NCI-H1436 treated with DMSO at 0.1 percent for 48 hours (cell line): ENCODE data around the gene TTBK1.

Experiments
- DNase-seq: peaks from one replicate; lab custom pipeline; 2025; lab: John Stamatoyannopoulos, UW

The TTBK1 gene

GRCh38 chr6:43223175-43223574 lies 20.1 kb upstream of the TTBK1 start:
- no peak for DNase-seq

- no peak for DNase-seq
Measured at GRCh38 chr6:43226192-43226851, 17.0 kb upstream of the TTBK1 start.

- DNase-seq = no peak
Measured at GRCh38 chr6:43228951-43229802, 14.1 kb upstream of the TTBK1 start, which contains the start of gene DNPH1. DNPH1 (minus strand) TSS chr6:43229481; CDS start chr6:43229456, 25 bp downstream.

- no peak for DNase-seq
Measured at GRCh38 chr6:43229803-43230620, 13.3 kb upstream of the TTBK1 start.

- no peak for DNase-seq
Measured at GRCh38 chr6:43231053-43231452, 12.2 kb upstream of the TTBK1 start.

DNA sequence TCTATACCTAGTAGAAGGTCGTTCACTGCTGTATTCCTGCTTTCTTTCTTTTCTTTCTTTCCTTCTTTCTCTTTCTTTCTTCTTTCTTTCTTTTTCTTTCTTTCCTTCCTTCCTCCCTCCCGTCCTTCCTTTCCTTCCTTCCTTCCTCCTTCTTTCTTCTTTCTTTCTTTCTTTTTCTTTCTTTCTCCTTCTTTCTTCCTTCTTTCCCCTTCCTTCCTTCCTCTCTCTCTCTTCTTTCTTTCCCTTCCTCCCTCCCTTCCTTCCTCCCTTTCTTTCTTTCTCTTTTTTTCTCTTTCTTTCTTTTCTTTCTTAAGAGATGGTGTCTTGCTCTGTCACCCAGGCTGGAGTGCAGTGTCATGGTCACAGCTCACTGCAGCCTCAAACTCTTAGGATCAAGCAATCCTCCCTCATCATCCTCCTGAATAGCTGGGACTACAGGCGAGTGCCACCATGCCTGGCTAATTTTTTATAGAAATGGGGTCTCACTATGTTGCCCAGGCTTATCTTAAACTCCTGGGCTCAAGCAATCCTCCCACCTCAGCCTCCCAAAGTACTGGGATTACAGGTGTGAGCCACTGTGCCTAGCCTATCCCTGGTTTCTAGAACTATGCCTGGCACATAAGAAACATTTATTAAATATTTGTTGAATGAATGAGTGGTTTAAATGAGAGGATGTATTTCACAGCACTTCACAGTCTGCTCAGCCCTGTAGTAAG lies 11.4 kb upstream of the TTBK1 start:
- DNase-seq = no peak

DNA sequence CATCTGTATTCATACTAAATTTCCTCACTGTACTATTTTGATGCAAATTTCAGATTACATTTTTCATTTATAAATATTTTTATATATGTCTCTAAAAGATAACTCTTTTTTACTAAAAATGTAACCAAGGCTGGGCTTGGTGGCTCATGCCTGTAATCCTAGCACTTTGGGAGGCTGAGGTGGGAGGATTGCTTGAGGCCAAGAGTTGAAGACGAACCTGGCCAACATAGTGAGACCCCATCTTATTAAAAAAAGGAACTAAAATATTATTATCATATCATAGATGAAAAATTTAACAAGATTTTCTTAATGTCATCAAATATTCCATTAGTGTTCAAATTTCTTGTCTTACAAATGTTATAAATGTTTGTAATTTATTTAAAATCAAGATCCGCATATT lies 7.4 kb upstream of the TTBK1 start:
- DNase-seq = no peak

GRCh38 chr6:43239054-43239453 lies 4.2 kb upstream of the TTBK1 start:
- no peak for DNase-seq

- DNase-seq = no peak
Measured at GRCh38 chr6:43240950-43241349, 2.3 kb upstream of the TTBK1 start.

GRCh38 chr6:43241446-43241845 lies 1.8 kb upstream of the TTBK1 start:
- no peak for DNase-seq

- DNase-seq = no peak
Measured at GRCh38 chr6:43243664-43244321, 512 bp downstream of the TTBK1 start.

- DNase-seq = no peak
Measured at GRCh38 chr6:43246301-43247113, 3.2 kb downstream of the TTBK1 start.

- peak; percentile 9 for DNase-seq
Measured at GRCh38 chr6:43247114-43247999, 4.1 kb downstream of the TTBK1 start.

GRCh38 chr6:43248101-43248500 lies 4.8 kb downstream of the TTBK1 start:
- DNase-seq = no peak

DNA sequence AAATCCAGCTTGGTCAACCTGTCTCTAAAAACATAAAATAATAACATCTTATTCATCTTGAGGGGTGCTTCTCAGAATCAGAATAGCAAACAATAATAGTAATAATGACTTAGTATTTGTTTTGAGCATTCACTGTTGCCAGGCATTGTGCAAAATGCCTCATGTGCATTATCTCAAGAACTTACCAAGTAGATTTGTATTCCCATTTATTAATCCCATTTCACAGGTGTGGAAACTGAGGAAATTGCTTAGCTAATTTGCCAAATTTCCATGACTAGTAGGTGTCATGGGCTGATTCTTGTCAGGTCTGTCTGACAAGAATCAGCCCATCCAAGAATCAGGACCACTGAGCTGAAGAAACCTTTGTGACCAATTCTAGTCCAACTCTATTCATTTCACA lies 5.5 kb downstream of the TTBK1 start:
- DNase-seq = no peak

DNA sequence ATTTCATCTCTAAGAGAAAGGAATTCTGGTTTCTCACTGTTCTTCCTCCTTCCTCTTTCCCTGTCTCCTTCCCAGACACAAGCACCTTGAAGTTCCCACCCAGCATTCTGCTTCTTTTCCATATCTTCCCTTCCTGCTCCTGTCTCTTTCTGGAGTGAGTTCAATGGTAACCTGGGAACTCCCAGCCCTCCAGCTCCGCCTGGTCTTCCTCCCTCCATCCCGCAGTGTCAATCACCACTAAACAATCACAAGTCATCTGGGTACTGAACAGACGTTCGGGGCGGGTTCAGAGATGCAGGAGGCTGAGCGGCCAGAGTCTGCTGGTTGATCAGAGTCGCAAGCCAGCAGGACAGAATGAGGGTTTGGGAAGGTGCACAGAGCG lies 7.7 kb downstream of the TTBK1 start:
- no peak for DNase-seq

DNA sequence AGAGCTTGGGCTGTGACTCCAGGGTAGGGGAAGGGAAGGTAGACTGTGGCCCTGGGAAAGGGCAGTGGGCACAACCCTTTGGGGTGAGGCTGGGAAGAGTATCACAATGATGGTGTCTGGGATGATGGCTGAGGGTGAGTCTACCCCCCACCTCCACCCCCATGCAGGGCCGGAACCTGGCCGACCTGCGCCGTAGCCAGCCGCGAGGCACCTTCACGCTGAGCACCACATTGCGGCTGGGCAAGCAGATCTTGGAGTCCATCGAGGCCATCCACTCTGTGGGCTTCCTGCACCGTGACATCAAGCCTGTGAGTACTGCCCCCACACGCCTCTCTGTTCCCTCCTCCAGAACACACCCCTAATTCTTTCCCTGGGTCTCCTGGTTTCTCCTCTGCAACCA lies 10.1 kb downstream of the TTBK1 start:
- DNase-seq = no peak

- no peak for DNase-seq
Measured at GRCh38 chr6:43254138-43254817, 11.0 kb downstream of the TTBK1 start.

- DNase-seq = no peak
Measured at GRCh38 chr6:43254846-43255245, 11.6 kb downstream of the TTBK1 start.
